ENCODE measurements around the gene SLAMF7. TPM values are rescaled to one million over a fixed set of nuclear protein-coding genes. Genes with fewer than 3 reads are reported as not detected.

SLAMF7 gene
- total and polyA plus RNA-seq, 2 donors (not counting 1 experiment from before 2014, with no cell fraction given): 13.1 to 52.6 TPM

GRCh38 chr1:160748878-160749269, 9.8 kb downstream of the SLAMF7 start:
- H2AFZ ChIP-seq (ENCODE audit: insufficient read depth, low read depth, low read length, poor library complexity, severe bottlenecking): no peak overlapping the region
- no peak overlapping the region for H3K4me2 ChIP-seq (replicated peaks; ENCODE audit: low read depth, low read length, poor library complexity, severe bottlenecking)
- DNase-seq (no peak), ATAC-seq (ENCODE audit: low read depth) (no peak)
- TF ChIP-seq EZH2 (IDR thresholded peaks at IDR 0.05; ENCODE audit: borderline replicate concordance, insufficient read depth, low read depth, low read length, poor library complexity, severe bottlenecking) (no peak), CTCF (IDR thresholded peaks at IDR 0.05) (no peak)
- H3K4me3 ChIP-seq (ENCODE audit: control extremely low read depth in 1 of 5, extremely low read depth in 1 of 5, insufficient read depth in 1 of 5, low read depth in 2 of 5, low read length in 4 of 5): no peak overlapping the region
- H3K27me3 ChIP-seq (replicated peaks in 1 of 4; ENCODE audit: control extremely low read depth in 1 of 4, control insufficient read depth in 3 of 4, insufficient read depth in 4 of 4, low read length in 3 of 4): no peaks in the 10 kb centered on the region
- no CpG with 5 or more reads among the region's 1 CpG for WGBS (ENCODE audit: insufficient coverage)
- no peaks in the 10 kb centered on the region for H4K20me1 ChIP-seq (ENCODE audit: control insufficient read depth, insufficient read depth, low read length, poor library complexity, severe bottlenecking)
- H3K27ac ChIP-seq (ENCODE audit: low read length in 2 of 2): no peak overlapping the region
- ChIA-PET POLR2A (no interaction called here), CTCF (interaction anchor here (1.2 to 6.3 kb wide), 10 partner anchors 20 to 204 kb away, joined by 3 to 45 read pairs (median 4); partner anchors contain the start of gene ITLN2)
- Mint-ChIP-seq H3K27ac (no peak overlapping the region), H3K9me3 (ENCODE audit: insufficient read depth) (no peaks in the 10 kb centered on the region), H3K4me3 (no peak overlapping the region), H3K27me3 (no peaks in the 10 kb centered on the region), H3K4me1 (peaks cover 25% of the 10 kb centered on the region)
- intact Hi-C loops (cut with micrococcal nuclease): no loop called here
- H3K36me3 ChIP-seq (replicated peaks in 1 of 2; ENCODE audit: control extremely low read depth in 1 of 2, control insufficient read depth in 1 of 2, extremely low read depth in 1 of 2, insufficient read depth in 2 of 2, low read length in 1 of 2): peaks cover 0 to 8% of the 10 kb centered on the region in 2 experiments
- H3K9me3 ChIP-seq (ENCODE audit: control extremely low read depth in 1 of 3, control insufficient read depth in 2 of 3, insufficient read depth in 1 of 3, low read length in 2 of 3): no peaks in the 10 kb centered on the region
- no peak overlapping the region for H3K9ac ChIP-seq (ENCODE audit: low read length)
- H3K79me2 ChIP-seq (ENCODE audit: control insufficient read depth, insufficient read depth, low read length): no peaks in the 10 kb centered on the region
- peaks cover 6 to 7% of the 10 kb centered on the region in 2 donors for H3K4me1 ChIP-seq (ENCODE audit: control insufficient read depth in 2 of 2, insufficient read depth in 2 of 2, low read length in 2 of 2)

GRCh38 chr1:160750608-160751007, 11.6 kb downstream of the SLAMF7 start:
- no peaks in the 10 kb centered on the region for H3K4me1 ChIP-seq (ENCODE audit: control insufficient read depth in 2 of 2, insufficient read depth in 2 of 2, low read length in 2 of 2)
- no peaks in the 10 kb centered on the region for H3K79me2 ChIP-seq (ENCODE audit: control insufficient read depth, insufficient read depth, low read length)
- no peak overlapping the region for H3K4me2 ChIP-seq (replicated peaks; ENCODE audit: low read depth, low read length, poor library complexity, severe bottlenecking)
- 100% methylated on average over 2 of the region's 2 CpGs for WGBS (ENCODE audit: insufficient coverage)
- no peak overlapping the region for H3K27ac ChIP-seq (ENCODE audit: low read length in 2 of 2)
- POLR2A ChIA-PET: no interaction called here
- no peaks in the 10 kb centered on the region for H3K27me3 Mint-ChIP-seq
- no peak overlapping the region for H2AFZ ChIP-seq (ENCODE audit: insufficient read depth, low read depth, low read length, poor library complexity, severe bottlenecking)
- H3K9me3 Mint-ChIP-seq (ENCODE audit: insufficient read depth): no peaks in the 10 kb centered on the region
- H3K4me3 Mint-ChIP-seq: no peak overlapping the region
- no peak for TF ChIP-seq CTCF (IDR thresholded peaks at IDR 0.05)
- no peak for TF ChIP-seq EZH2 (IDR thresholded peaks at IDR 0.05; ENCODE audit: borderline replicate concordance, insufficient read depth, low read depth, low read length, poor library complexity, severe bottlenecking)
- no peak for DNase-seq
- no peak overlapping the region for H3K4me3 ChIP-seq (ENCODE audit: control extremely low read depth in 1 of 5, extremely low read depth in 1 of 5, insufficient read depth in 1 of 5, low read depth in 2 of 5, low read length in 4 of 5)
- peak overlapping the region; percentile 26 for H3K27ac Mint-ChIP-seq
- peaks cover 0 to 8% of the 10 kb centered on the region in 2 experiments for H3K36me3 ChIP-seq (replicated peaks in 1 of 2; ENCODE audit: control extremely low read depth in 1 of 2, control insufficient read depth in 1 of 2, extremely low read depth in 1 of 2, insufficient read depth in 2 of 2, low read length in 1 of 2)
- intact Hi-C loops (cut with micrococcal nuclease): no loop called here
- no peaks in the 10 kb centered on the region for H3K9me3 ChIP-seq (ENCODE audit: control extremely low read depth in 1 of 3, control insufficient read depth in 2 of 3, insufficient read depth in 1 of 3, low read length in 2 of 3)
- no peak overlapping the region for H3K9ac ChIP-seq (ENCODE audit: low read length)
- peaks cover 16% of the 10 kb centered on the region for H3K4me1 Mint-ChIP-seq
- CTCF ChIA-PET: interaction anchor here (1.0 kb wide), 1 partner anchor 9 kb away, joined by 3 read pairs; no protein-coding TSS in a partner anchor
- no peaks in the 10 kb centered on the region for H4K20me1 ChIP-seq (ENCODE audit: control insufficient read depth, insufficient read depth, low read length, poor library complexity, severe bottlenecking)
- no peaks in the 10 kb centered on the region for H3K27me3 ChIP-seq (replicated peaks in 1 of 4; ENCODE audit: control extremely low read depth in 1 of 4, control insufficient read depth in 3 of 4, insufficient read depth in 4 of 4, low read length in 3 of 4)
- no peak for ATAC-seq (ENCODE audit: low read depth)

All from B cell (primary cell).